Measurements from ENCODE around the gene DYNC2H1. TPM values are rescaled to one million over a fixed set of nuclear protein-coding genes. Genes with fewer than 3 reads are reported as not detected.

Gene DYNC2H1
- total RNA-seq, 1 donor from 2014 or later, result 18.6 TPM

DNA sequence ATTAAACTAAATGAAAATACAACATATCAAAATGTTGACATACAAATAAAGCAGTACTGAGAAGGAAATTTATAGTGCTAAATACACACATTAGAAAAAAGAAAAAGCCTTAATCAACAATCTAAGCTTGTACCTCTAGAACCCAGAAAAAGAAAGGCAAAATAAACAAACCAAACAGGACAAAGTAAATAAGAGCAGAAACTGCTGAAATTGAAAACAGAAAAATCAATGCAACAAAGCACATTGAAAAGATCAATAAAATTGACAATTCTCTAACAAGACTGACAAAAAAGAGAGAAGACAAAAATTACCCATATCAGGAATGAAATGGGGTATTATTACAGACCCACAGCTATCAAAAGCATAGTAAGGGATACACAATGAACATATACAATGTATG lies 38.2 kb upstream of the DYNC2H1 start:
- TF ChIP-seq, protein P1, sequence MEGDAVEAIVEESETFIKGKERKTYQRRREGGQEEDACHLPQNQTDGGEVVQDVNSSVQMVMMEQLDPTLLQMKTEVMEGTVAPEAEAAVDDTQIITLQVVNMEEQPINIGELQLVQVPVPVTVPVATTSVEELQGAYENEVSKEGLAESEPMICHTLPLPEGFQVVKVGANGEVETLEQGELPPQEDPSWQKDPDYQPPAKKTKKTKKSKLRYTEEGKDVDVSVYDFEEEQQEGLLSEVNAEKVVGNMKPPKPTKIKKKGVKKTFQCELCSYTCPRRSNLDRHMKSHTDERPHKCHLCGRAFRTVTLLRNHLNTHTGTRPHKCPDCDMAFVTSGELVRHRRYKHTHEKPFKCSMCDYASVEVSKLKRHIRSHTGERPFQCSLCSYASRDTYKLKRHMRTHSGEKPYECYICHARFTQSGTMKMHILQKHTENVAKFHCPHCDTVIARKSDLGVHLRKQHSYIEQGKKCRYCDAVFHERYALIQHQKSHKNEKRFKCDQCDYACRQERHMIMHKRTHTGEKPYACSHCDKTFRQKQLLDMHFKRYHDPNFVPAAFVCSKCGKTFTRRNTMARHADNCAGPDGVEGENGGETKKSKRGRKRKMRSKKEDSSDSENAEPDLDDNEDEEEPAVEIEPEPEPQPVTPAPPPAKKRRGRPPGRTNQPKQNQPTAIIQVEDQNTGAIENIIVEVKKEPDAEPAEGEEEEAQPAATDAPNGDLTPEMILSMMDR (IDR thresholded peaks at IDR 0.05; ENCODE audit: unreplicated experiment), result no peak
- Mint-ChIP-seq H3K27me3 (no peaks in the 10 kb centered on the region), H3K27ac (no peak overlapping the region), H3K9me3 (ENCODE audit: low read depth) (peaks cover 3% of the 10 kb centered on the region), H3K4me1 (ENCODE audit: low read depth) (peaks cover 10% of the 10 kb centered on the region), H3K36me3 (ENCODE audit: insufficient read depth) (peaks cover 43% of the 10 kb centered on the region), H3K4me3 (ENCODE audit: low read depth) (no peak overlapping the region)
- DNase-seq (ENCODE audit: low spot score, unreplicated experiment), result no peak

DNA sequence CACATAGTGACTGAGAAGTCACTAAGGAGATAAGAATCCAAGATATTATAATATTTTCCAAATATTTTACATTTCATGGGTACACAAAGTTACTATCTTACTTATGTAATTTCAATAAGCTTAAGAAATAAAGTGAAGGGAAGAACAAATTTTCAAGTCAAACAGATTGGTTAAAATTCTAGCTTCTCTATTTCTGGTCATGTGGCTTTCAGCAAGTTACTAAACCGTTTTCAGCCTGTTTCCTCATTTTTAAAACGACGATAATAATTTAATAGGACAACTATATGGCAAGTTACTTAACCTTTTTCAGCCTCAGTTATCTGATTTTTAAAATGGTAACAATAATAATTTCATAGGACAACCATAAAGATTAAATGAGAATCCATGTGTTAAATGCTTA lies 32.9 kb upstream of the DYNC2H1 start:
- Mint-ChIP-seq H3K27ac (no peak overlapping the region), H3K36me3 (ENCODE audit: insufficient read depth) (peaks cover 50% of the 10 kb centered on the region), H3K27me3 (no peaks in the 10 kb centered on the region), H3K4me3 (ENCODE audit: low read depth) (no peak overlapping the region), H3K4me1 (ENCODE audit: low read depth) (no peaks in the 10 kb centered on the region), H3K9me3 (ENCODE audit: low read depth) (no peaks in the 10 kb centered on the region)
- DNase-seq (ENCODE audit: low spot score, unreplicated experiment), result no peak
- TF ChIP-seq, protein P1 (IDR thresholded peaks at IDR 0.05; ENCODE audit: unreplicated experiment), result no peak

DNA sequence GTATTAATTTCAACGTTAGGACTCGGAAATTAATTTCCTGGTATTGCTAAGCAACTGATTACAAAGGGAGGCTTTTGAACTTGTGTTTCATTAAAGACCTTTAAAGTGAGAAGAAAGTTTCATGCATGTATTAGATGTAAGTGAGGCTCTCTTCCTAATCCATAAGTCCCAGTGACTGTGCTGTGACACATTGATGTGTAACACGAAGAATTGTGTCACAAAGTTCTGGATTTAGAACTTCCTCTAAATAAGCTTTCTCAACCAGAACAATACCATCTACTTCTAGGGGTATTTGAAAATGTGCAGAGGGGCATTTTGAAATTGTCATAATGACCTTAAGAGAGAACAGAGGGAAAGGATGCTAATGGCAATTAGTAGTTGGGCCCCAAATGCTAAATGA lies 31.7 kb upstream of the DYNC2H1 start:
- no peak overlapping the region for H3K27ac Mint-ChIP-seq
- peaks cover 47% of the 10 kb centered on the region for H3K36me3 Mint-ChIP-seq (ENCODE audit: insufficient read depth)

DNA sequence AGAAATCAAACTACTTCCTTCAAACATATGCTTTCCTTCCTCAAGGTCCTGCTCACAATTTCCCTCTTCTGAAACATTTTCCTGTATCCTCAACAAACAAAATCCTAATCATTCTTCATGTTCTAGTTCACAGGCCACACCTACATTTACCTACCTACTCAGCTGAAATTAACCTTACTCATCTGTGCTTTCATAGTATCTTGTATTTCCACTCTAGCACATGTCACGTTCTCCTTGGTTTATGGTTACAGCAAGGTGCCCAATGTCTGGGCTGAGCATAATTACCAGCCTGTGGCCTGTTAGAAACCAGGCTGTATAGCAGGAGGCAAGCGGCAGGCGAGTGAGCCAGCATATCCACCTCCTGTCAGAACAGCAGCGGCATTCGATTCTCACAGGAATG lies 30.5 kb upstream of the DYNC2H1 start:
- DNase-seq (ENCODE audit: low spot score, unreplicated experiment), result no peak
- Mint-ChIP-seq H3K9me3 (ENCODE audit: low read depth) (no peaks in the 10 kb centered on the region), H3K4me1 (ENCODE audit: low read depth) (no peaks in the 10 kb centered on the region), H3K4me3 (ENCODE audit: low read depth) (no peak overlapping the region), H3K27ac (no peak overlapping the region), H3K36me3 (ENCODE audit: insufficient read depth) (peaks cover 39% of the 10 kb centered on the region), H3K27me3 (no peaks in the 10 kb centered on the region)
- TF ChIP-seq, protein P1 (IDR thresholded peaks at IDR 0.05; ENCODE audit: unreplicated experiment), result no peak

More for the DNA sequence above, 31.7 kb upstream of the DYNC2H1 start:
- TF ChIP-seq, protein P1 (IDR thresholded peaks at IDR 0.05; ENCODE audit: unreplicated experiment), result no peak
- Mint-ChIP-seq H3K4me3 (ENCODE audit: low read depth) (no peak overlapping the region), H3K9me3 (ENCODE audit: low read depth) (no peaks in the 10 kb centered on the region), H3K27me3 (no peaks in the 10 kb centered on the region), H3K4me1 (ENCODE audit: low read depth) (no peaks in the 10 kb centered on the region)
- no peak for DNase-seq (ENCODE audit: low spot score, unreplicated experiment)

DNA sequence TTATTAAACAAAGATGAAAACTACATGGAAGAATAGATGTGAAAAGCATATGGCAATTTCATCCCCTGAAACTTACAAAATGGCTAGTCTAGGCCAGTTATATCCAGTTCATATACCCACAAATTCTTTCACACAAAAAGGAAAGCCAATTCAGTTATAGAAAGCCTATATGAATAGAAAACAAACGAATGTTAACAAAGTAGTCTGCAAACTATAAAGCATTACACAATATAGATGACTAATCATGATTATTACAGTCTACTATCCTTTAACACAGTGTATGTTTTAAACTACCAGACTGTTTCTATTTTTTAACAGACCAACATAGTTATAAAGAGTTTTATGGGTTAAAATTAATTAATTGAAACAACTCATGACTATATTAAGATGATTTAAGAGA lies 29.4 kb upstream of the DYNC2H1 start:
- H3K4me1 Mint-ChIP-seq (ENCODE audit: low read depth), result no peaks in the 10 kb centered on the region
- H3K36me3 Mint-ChIP-seq (ENCODE audit: insufficient read depth), result peaks cover 32% of the 10 kb centered on the region
- H3K27me3 Mint-ChIP-seq, result no peaks in the 10 kb centered on the region
- H3K9me3 Mint-ChIP-seq (ENCODE audit: low read depth), result no peaks in the 10 kb centered on the region
- H3K27ac Mint-ChIP-seq, result no peak overlapping the region
- no peak for DNase-seq (ENCODE audit: low spot score, unreplicated experiment)
- TF ChIP-seq, protein P1 (IDR thresholded peaks at IDR 0.05; ENCODE audit: unreplicated experiment), result no peak
- H3K4me3 Mint-ChIP-seq (ENCODE audit: low read depth), result no peak overlapping the region

Data from progenitor cell of endocrine pancreas (in vitro differentiated cells).